KBM-7 (cell line): ENCODE results near the gene POLR2A.
"Not testable (repeated sequence)": the region's sequence is repeated elsewhere in the genome, so short reads cannot be mapped to it uniquely, and the experiment has no call there.

Experiments used
- DNase-seq: peaks from one replicate; pipeline ENCODE4 v3.0.0-alpha.2; 2015
- in situ Hi-C: fragments of 300-500 bp; cut with MboI; formaldehyde crosslinking; loops from 2 replicates; pipeline ENCODE4 v1.14.3; 2020; ENCODE audit warnings: low sequenced_read_pairs, low pct_unique_long_range_greater_than_20kb, mixed read lengths

POLR2A gene

DNA sequence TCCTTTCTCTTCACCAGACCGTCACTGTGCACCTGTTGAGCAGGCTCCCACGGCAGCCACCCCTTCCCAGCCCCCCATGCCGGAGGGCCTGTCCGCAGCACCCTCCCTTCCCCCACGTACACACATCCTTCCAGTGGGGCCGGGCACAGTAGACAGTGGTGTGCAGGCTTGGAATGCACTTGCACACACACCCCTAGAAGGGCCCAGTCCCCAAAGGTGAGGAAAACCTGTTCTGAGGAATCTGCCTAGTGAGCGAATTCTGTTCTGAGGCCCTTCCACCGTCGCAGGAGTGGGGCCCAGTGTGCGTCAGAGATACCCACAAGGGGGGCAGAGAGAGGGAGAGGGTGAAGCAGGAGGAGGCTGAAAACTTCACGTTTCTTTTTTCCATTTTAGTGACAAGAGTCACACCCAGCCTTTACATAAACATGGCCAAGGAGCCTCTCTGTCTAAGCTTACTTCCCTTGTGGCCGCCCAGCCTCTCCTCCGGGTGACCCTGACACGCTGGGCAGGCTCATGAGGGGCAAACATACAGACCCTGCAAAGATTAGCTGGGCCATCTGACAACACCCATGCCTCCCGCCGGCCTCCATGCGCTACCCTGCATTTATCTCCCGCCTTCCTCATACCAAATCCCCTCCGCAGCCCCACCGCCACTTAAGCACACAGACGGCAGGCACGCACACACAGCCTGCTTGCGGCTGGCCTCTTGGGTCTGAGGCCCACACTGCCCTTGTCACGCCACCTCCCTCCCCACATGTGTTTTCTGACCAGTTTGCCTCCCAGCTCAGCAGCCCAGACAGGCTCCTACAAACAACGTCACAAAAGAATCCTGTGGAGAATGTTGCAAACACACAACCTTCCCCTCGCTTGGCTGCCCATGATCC, 6.5 kb upstream of the POLR2A start:
- in situ Hi-C loops, result no loop called here
- peak; percentile 83 for DNase-seq

- in situ Hi-C loops, result no loop called here
- peak; percentile 44 for DNase-seq
These were observed 5.6 kb upstream of the POLR2A start for GRCh38 chr17:7478276-7479212.

GRCh38 chr17:7479213-7480088, 4.7 kb upstream of the POLR2A start, which contains the start of gene ZBTB4:
TSS of gene ZBTB4 (minus strand) at chr17:7479631. CDS start at chr17:7466801, 12,830 bp downstream.
- in situ Hi-C loops, result no loop called here
- DNase-seq, result peak; percentile 55

DNA sequence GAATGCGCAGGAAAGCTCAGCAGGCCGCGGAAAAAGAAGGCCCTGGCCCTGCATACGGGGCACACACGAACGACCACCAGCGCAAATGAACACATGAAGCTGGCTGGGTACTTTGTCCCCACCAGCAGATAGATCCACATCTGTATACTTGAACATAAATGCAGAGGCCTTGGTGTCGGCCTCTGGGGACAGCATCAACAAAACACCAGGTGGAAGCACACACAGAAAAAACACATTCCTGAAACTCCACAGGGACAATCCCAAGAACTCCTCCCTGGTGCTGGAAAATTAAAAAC, 4.1 kb upstream of the POLR2A start:
- DNase-seq, result no peak
- in situ Hi-C loops, result no loop called here

GRCh38 chr17:7481275-7481674, 2.9 kb upstream of the POLR2A start, which contains the start of gene SLC35G6:
TSS of gene SLC35G6 (plus strand) at chr17:7481446. CDS start at chr17:7481517, 71 bp downstream.
- DNase-seq, in situ Hi-C loops: not testable (repeated sequence)

DNA sequence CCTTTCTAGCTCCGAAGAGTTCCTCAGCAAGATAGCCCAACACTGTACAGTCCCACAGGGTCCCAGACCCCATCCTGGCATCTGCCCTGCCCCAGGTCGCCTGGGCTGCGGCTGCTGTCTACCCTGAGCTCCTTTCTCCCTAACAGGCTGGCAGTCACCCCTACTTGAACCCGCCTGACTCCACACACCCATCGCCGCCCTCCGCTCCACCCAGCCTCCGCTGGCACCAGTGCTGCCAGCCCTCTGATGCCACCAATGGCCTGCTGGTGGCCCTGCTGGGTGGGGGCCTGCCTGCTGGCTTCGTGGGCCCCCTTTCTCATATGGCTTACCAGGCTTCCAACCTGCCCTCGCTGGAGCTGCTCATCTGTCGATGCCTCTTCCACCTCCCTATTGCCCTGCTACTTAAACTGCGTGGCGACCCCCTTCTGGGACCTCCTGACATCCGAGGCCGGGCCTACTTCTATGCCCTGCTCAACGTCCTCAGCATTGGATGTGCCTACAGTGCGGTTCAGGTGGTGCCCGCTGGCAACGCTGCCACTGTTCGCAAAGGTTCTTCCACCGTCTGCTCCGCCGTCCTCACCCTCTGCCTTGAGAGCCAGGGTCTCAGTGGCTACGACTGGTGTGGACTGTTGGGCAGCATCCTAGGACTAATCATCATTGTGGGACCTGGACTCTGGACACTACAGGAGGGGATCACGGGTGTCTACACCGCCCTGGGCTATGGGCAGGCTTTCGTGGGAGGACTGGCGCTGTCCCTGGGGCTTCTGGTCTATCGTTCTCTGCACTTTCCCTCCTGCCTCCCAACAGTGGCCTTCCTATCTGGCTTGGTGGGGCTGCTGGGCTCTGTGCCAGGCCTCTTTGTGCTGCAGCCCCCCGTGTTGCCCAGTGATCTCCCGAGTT, 2.1 kb upstream of the POLR2A start:
- DNase-seq, in situ Hi-C loops: not testable (repeated sequence)

DNA sequence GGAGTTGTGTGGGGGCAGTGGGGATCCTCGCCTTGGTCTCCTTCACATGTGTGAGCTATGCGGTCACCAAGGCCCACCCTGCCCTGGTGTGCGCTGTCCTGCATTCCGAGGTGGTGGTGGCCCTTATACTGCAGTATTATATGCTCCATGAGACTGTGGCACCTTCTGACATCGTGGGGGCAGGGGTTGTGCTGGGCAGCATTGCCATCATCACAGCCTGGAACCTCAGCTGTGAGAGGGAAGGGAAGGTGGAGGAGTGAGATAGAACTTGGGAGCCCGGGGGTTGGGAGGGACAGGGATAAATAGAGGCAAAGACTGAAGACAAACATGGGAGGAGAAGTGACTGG, 1.5 kb upstream of the POLR2A start:
- DNase-seq, in situ Hi-C loops: not testable (repeated sequence)

- DNase-seq, result peak; percentile 94
- in situ Hi-C loops, result no loop called here
These were observed 705 bp upstream of the POLR2A start for GRCh38 chr17:7483255-7484066.

- in situ Hi-C loops, result no loop called here
These were observed 782 bp downstream of the POLR2A start for GRCh38 chr17:7484919-7485377.

DNA sequence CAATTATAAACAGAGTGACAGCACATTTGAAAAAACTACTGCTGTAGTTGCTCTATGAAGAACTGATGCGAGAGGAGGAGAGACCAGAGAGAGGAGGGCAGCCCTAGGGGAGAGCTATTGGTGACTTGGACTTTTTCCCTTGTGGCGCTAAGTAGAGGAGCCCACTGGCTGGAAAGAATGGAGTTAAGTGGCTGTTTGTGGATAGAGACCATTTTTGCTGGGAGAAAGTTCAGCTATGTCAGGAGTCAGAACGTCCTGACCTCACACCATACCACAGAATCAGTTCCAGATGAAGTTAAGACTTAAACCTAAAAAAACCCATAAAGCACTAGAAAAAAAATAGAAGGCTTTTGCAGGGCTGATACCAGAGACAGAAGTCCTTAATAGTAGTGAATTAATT, 2.0 kb downstream of the POLR2A start:
- DNase-seq, result no peak
- in situ Hi-C loops, result no loop called here

More at GRCh38 chr17:7484919-7485377, 782 bp downstream of the POLR2A start:
- DNase-seq, result no peak

GRCh38 chr17:7490144-7490543, 6.0 kb downstream of the POLR2A start:
- in situ Hi-C loops, result no loop called here
- DNase-seq, result no peak

- in situ Hi-C loops, result no loop called here
- DNase-seq, result no peak
These were observed 7.4 kb downstream of the POLR2A start for GRCh38 chr17:7491583-7491982.

- DNase-seq, result no peak
- in situ Hi-C loops, result no loop called here
These were observed 9.8 kb downstream of the POLR2A start for GRCh38 chr17:7493941-7494340.

DNA sequence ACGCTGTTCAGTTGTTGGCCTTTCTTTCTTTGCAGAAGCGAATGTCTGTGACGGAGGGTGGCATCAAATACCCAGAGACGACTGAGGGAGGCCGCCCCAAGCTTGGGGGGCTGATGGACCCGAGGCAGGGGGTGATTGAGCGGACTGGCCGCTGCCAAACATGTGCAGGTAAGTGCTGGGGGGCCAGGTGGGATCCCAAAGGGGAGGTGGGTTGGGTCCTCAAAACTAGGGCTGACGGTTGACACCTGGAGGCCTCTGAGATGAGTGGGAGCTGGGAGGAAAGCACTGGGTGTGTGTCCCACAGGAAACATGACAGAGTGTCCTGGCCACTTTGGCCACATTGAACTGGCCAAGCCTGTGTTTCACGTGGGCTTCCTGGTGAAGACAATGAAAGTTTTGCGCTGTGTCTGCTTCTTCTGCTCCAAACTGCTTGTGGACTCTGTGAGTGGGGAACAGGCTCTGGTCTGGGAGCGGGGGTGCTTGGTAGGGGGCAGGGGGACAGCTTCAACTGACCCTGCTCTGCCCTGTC, 11.8 kb downstream of the POLR2A start:
- in situ Hi-C loops, result no loop called here
- no peak for DNase-seq

- DNase-seq, result no peak
- in situ Hi-C loops, result no loop called here
These were observed 12.5 kb downstream of the POLR2A start for GRCh38 chr17:7496470-7497183.

DNA sequence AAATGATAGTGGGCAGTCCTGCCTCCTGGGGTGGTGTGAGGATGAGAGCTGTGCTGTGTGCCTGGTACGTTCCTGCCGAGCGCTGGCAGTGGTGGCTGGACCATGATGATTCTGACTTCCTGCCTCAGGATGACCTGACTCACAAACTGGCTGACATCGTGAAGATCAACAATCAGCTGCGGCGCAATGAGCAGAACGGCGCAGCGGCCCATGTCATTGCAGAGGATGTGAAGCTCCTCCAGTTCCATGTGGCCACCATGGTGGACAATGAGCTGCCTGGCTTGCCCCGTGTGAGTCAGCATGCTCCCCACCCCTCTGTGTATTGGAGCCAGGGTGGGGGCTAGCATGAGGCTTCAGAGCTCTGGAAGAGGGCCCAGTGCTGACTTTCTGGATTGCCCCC, 13.1 kb downstream of the POLR2A start:
- in situ Hi-C loops, result no loop called here

More for the DNA sequence above, 13.1 kb downstream of the POLR2A start:
- DNase-seq, result no peak
